ENCODE measurements around the gene CRIP1.

Gene CRIP1

GRCh38 chr14:105531894-105532623, 45.4 kb downstream of the CRIP1 start:
- TF ChIP-seq EZH2phosphoT487 (IDR thresholded peaks at IDR 0.05; ENCODE audit: borderline replicate concordance) (no peak), CTCF (conservative IDR thresholded peaks at IDR 0.05; ENCODE audit: low read length) (no peak)
- Histone ChIP-seq H3K9me2 (replicated peaks; ENCODE audit: low read depth, low read length) (no peaks in the 10 kb centered on the region), H3K27me3 (ENCODE audit: insufficient read depth, low read length, poor library complexity, severe bottlenecking) (no peaks in the 10 kb centered on the region), H3K4me3 (ENCODE audit: low read length, poor library complexity, severe bottlenecking) (no peak overlapping the region), H3K9me3 (ENCODE audit: insufficient read depth, low read depth, low read length) (no peaks in the 10 kb centered on the region), H3K4me1 (ENCODE audit: insufficient read depth, low read length, poor library complexity, severe bottlenecking) (peaks cover 12% of the 10 kb centered on the region), H2AFZ (ENCODE audit: low read length) (no peak overlapping the region), H3K36me3 (ENCODE audit: insufficient read depth, low read length) (no peaks in the 10 kb centered on the region), H3F3A (ENCODE audit: low read depth) (no peaks in the 10 kb centered on the region), H4K20me1 (ENCODE audit: insufficient read depth, low read length, poor library complexity, severe bottlenecking) (no peaks in the 10 kb centered on the region), H3K79me2 (ENCODE audit: insufficient read depth, low read length) (no peaks in the 10 kb centered on the region), H3K4me2 (ENCODE audit: low read depth, low read length, poor library complexity, severe bottlenecking) (no peak overlapping the region), H3K9ac (ENCODE audit: low read depth, low read length, poor library complexity, severe bottlenecking) (no peak overlapping the region)

GRCh38 chr14:105532735-105533141, 46.1 kb downstream of the CRIP1 start:
- H3K36me3 ChIP-seq (ENCODE audit: insufficient read depth, low read length) = no peaks in the 10 kb centered on the region
- H3K79me2 ChIP-seq (ENCODE audit: insufficient read depth, low read length) = no peaks in the 10 kb centered on the region
- TF ChIP-seq EZH2phosphoT487 (IDR thresholded peaks at IDR 0.05; ENCODE audit: borderline replicate concordance) (no peak), CTCF (conservative IDR thresholded peaks at IDR 0.05; ENCODE audit: low read length) (peak; percentile 59)
- no peaks in the 10 kb centered on the region for H3K9me3 ChIP-seq (ENCODE audit: insufficient read depth, low read depth, low read length)
- H4K20me1 ChIP-seq (ENCODE audit: insufficient read depth, low read length, poor library complexity, severe bottlenecking) = no peaks in the 10 kb centered on the region
- H3F3A ChIP-seq (ENCODE audit: low read depth) = no peaks in the 10 kb centered on the region
- H3K9me2 ChIP-seq (replicated peaks; ENCODE audit: low read depth, low read length) = no peaks in the 10 kb centered on the region
- H3K9ac ChIP-seq (ENCODE audit: low read depth, low read length, poor library complexity, severe bottlenecking) = no peak overlapping the region
- peaks cover 8% of the 10 kb centered on the region for H3K4me1 ChIP-seq (ENCODE audit: insufficient read depth, low read length, poor library complexity, severe bottlenecking)
- H3K4me3 ChIP-seq (ENCODE audit: low read length, poor library complexity, severe bottlenecking) = no peak overlapping the region
- H3K27me3 ChIP-seq (ENCODE audit: insufficient read depth, low read length, poor library complexity, severe bottlenecking) = no peaks in the 10 kb centered on the region
- no peak overlapping the region for H3K4me2 ChIP-seq (ENCODE audit: low read depth, low read length, poor library complexity, severe bottlenecking)
- no peak overlapping the region for H2AFZ ChIP-seq (ENCODE audit: low read length)

GRCh38 chr14:105533391-105533790, 46.7 kb downstream of the CRIP1 start:
- Histone ChIP-seq H3K79me2 (ENCODE audit: insufficient read depth, low read length) (no peaks in the 10 kb centered on the region), H3K4me3 (ENCODE audit: low read length, poor library complexity, severe bottlenecking) (no peak overlapping the region), H3K4me2 (ENCODE audit: low read depth, low read length, poor library complexity, severe bottlenecking) (no peak overlapping the region), H3K4me1 (ENCODE audit: insufficient read depth, low read length, poor library complexity, severe bottlenecking) (peaks cover 3% of the 10 kb centered on the region), H3F3A (ENCODE audit: low read depth) (no peaks in the 10 kb centered on the region), H3K36me3 (ENCODE audit: insufficient read depth, low read length) (no peaks in the 10 kb centered on the region), H3K9me3 (ENCODE audit: insufficient read depth, low read depth, low read length) (no peaks in the 10 kb centered on the region), H3K27me3 (ENCODE audit: insufficient read depth, low read length, poor library complexity, severe bottlenecking) (no peaks in the 10 kb centered on the region), H4K20me1 (ENCODE audit: insufficient read depth, low read length, poor library complexity, severe bottlenecking) (no peaks in the 10 kb centered on the region), H3K9me2 (replicated peaks; ENCODE audit: low read depth, low read length) (no peaks in the 10 kb centered on the region), H2AFZ (ENCODE audit: low read length) (no peak overlapping the region), H3K9ac (ENCODE audit: low read depth, low read length, poor library complexity, severe bottlenecking) (no peak overlapping the region)
- TF ChIP-seq EZH2phosphoT487 (IDR thresholded peaks at IDR 0.05; ENCODE audit: borderline replicate concordance) (no peak), CTCF (conservative IDR thresholded peaks at IDR 0.05; ENCODE audit: low read length) (no peak)
